Measurements from ENCODE around the gene TANGO6.
"Not testable (repeated sequence)": the region's sequence is repeated elsewhere in the genome, so short reads cannot be mapped to it uniquely, and the experiment has no call there.

TANGO6 gene

GRCh38 chr16:68980695-68981315 is 137.5 kb downstream of the TANGO6 start:
- no peaks in the 10 kb centered on the region for H3K27me3 ChIP-seq (ENCODE audit: control insufficient read depth in 5 of 5, insufficient read depth in 4 of 5, low read length in 5 of 5)
- peaks cover under 1 to 18% (median 8%) of the 10 kb centered on the region in 5 donors for H3K36me3 ChIP-seq (ENCODE audit: control insufficient read depth in 5 of 5, insufficient read depth in 5 of 5, low read length in 5 of 5)
- H3K4me3 ChIP-seq (ENCODE audit: low read depth in 1 of 5, low read length in 5 of 5), result no peak overlapping the region
- H3K9me3 ChIP-seq (ENCODE audit: control insufficient read depth in 5 of 5, low read length in 5 of 5), result no peaks in the 10 kb centered on the region
- no peak overlapping the region for H3K9ac ChIP-seq (ENCODE audit: low read length in 5 of 5)
- no peak overlapping the region for H3K27ac ChIP-seq (ENCODE audit: low read depth, low read length)
- no peaks in the 10 kb centered on the region for H3K4me1 ChIP-seq (ENCODE audit: control insufficient read depth in 5 of 5, insufficient read depth in 5 of 5, low read length in 5 of 5)

GRCh38 chr16:68981971-68982370 is 138.6 kb downstream of the TANGO6 start:
- Histone ChIP-seq H3K4me3 (ENCODE audit: low read depth in 1 of 5, low read length in 5 of 5) (no peak overlapping the region), H3K27me3 (ENCODE audit: control insufficient read depth in 5 of 5, insufficient read depth in 4 of 5, low read length in 5 of 5) (no peaks in the 10 kb centered on the region), H3K4me1 (ENCODE audit: control insufficient read depth in 5 of 5, insufficient read depth in 5 of 5, low read length in 5 of 5) (no peaks in the 10 kb centered on the region), H3K9me3 (ENCODE audit: control insufficient read depth in 5 of 5, low read length in 5 of 5) (no peaks in the 10 kb centered on the region), H3K9ac (ENCODE audit: low read length in 5 of 5) (no peak overlapping the region), H3K27ac (ENCODE audit: low read depth, low read length) (no peak overlapping the region), H3K36me3 (ENCODE audit: control insufficient read depth in 5 of 5, insufficient read depth in 5 of 5, low read length in 5 of 5) (peaks cover 0 to 10% (median 4%) of the 10 kb centered on the region in 5 donors)

- H3K36me3 ChIP-seq (ENCODE audit: control insufficient read depth in 5 of 5, insufficient read depth in 5 of 5, low read length in 5 of 5), result peaks cover 0 to 4% (median 2%) of the 10 kb centered on the region in 5 donors
- H3K4me3 ChIP-seq (ENCODE audit: low read depth in 1 of 5, low read length in 5 of 5), result no peak overlapping the region
- H3K4me1 ChIP-seq (ENCODE audit: control insufficient read depth in 5 of 5, insufficient read depth in 5 of 5, low read length in 5 of 5), result no peaks in the 10 kb centered on the region
- no peak overlapping the region for H3K9ac ChIP-seq (ENCODE audit: low read length in 5 of 5)
- H3K27me3 ChIP-seq (ENCODE audit: control insufficient read depth in 5 of 5, insufficient read depth in 4 of 5, low read length in 5 of 5), result no peaks in the 10 kb centered on the region
- H3K27ac ChIP-seq (ENCODE audit: low read depth, low read length), result no peak overlapping the region
- H3K9me3 ChIP-seq (ENCODE audit: control insufficient read depth in 5 of 5, low read length in 5 of 5), result no peaks in the 10 kb centered on the region
These were observed 141.1 kb downstream of the TANGO6 start for GRCh38 chr16:68984467-68984866.

GRCh38 chr16:68985268-68985667 is 141.9 kb downstream of the TANGO6 start:
- Histone ChIP-seq H3K4me1 (ENCODE audit: control insufficient read depth in 5 of 5, insufficient read depth in 5 of 5, low read length in 5 of 5) (no peaks in the 10 kb centered on the region), H3K27me3 (ENCODE audit: control insufficient read depth in 5 of 5, insufficient read depth in 4 of 5, low read length in 5 of 5) (no peaks in the 10 kb centered on the region), H3K36me3 (ENCODE audit: control insufficient read depth in 5 of 5, insufficient read depth in 5 of 5, low read length in 5 of 5) (peaks cover 0 to 4% (median 2%) of the 10 kb centered on the region in 5 donors), H3K27ac (ENCODE audit: low read depth, low read length) (no peak overlapping the region), H3K9me3 (ENCODE audit: control insufficient read depth in 5 of 5, low read length in 5 of 5) (no peaks in the 10 kb centered on the region), H3K4me3 (ENCODE audit: low read depth in 1 of 5, low read length in 5 of 5) (no peak overlapping the region), H3K9ac (ENCODE audit: low read length in 5 of 5) (no peak overlapping the region)

GRCh38 chr16:68985855-68986254 is 142.5 kb downstream of the TANGO6 start:
- H3K27me3 ChIP-seq (ENCODE audit: control insufficient read depth in 5 of 5, insufficient read depth in 4 of 5, low read length in 5 of 5), result no peaks in the 10 kb centered on the region
- no peaks in the 10 kb centered on the region for H3K4me1 ChIP-seq (ENCODE audit: control insufficient read depth in 5 of 5, insufficient read depth in 5 of 5, low read length in 5 of 5)
- H3K9me3 ChIP-seq (ENCODE audit: control insufficient read depth in 5 of 5, low read length in 5 of 5), result no peaks in the 10 kb centered on the region
- H3K9ac ChIP-seq (ENCODE audit: low read length in 5 of 5), result no peak overlapping the region
- no peak overlapping the region for H3K27ac ChIP-seq (ENCODE audit: low read depth, low read length)
- peaks cover 0 to 4% (median 2%) of the 10 kb centered on the region in 5 donors for H3K36me3 ChIP-seq (ENCODE audit: control insufficient read depth in 5 of 5, insufficient read depth in 5 of 5, low read length in 5 of 5)
- no peak overlapping the region for H3K4me3 ChIP-seq (ENCODE audit: low read depth in 1 of 5, low read length in 5 of 5)

GRCh38 chr16:68987734-68988457 is 144.6 kb downstream of the TANGO6 start:
- H3K27ac ChIP-seq (ENCODE audit: low read depth, low read length), result no peak overlapping the region
- H3K4me1 ChIP-seq (ENCODE audit: control insufficient read depth in 5 of 5, insufficient read depth in 5 of 5, low read length in 5 of 5), result no peaks in the 10 kb centered on the region

GRCh38 chr16:68990172-68990845 is 147.0 kb downstream of the TANGO6 start:
- not testable (repeated sequence) for H3K27ac ChIP-seq (ENCODE audit: low read depth, low read length); H3K36me3 ChIP-seq (ENCODE audit: control insufficient read depth in 5 of 5, insufficient read depth in 5 of 5, low read length in 5 of 5); H3K4me3 ChIP-seq (ENCODE audit: low read depth in 1 of 5, low read length in 5 of 5); H3K27me3 ChIP-seq (ENCODE audit: control insufficient read depth in 5 of 5, insufficient read depth in 4 of 5, low read length in 5 of 5); H3K9me3 ChIP-seq (ENCODE audit: control insufficient read depth in 5 of 5, low read length in 5 of 5); H3K4me1 ChIP-seq (ENCODE audit: control insufficient read depth in 5 of 5, insufficient read depth in 5 of 5, low read length in 5 of 5); H3K9ac ChIP-seq (ENCODE audit: low read length in 5 of 5)

More at GRCh38 chr16:68987734-68988457, 144.6 kb downstream of the TANGO6 start:
- Histone ChIP-seq H3K36me3 (ENCODE audit: control insufficient read depth in 5 of 5, insufficient read depth in 5 of 5, low read length in 5 of 5) (peaks cover 0 to 4% (median 2%) of the 10 kb centered on the region in 5 donors), H3K4me3 (ENCODE audit: low read depth in 1 of 5, low read length in 5 of 5) (no peak overlapping the region), H3K27me3 (ENCODE audit: control insufficient read depth in 5 of 5, insufficient read depth in 4 of 5, low read length in 5 of 5) (no peaks in the 10 kb centered on the region), H3K9me3 (ENCODE audit: control insufficient read depth in 5 of 5, low read length in 5 of 5) (no peaks in the 10 kb centered on the region), H3K9ac (ENCODE audit: low read length in 5 of 5) (no peak overlapping the region)

GRCh38 chr16:68991075-68991474 is 147.7 kb downstream of the TANGO6 start:
- no peak overlapping the region for H3K9ac ChIP-seq (ENCODE audit: low read length in 5 of 5)
- peaks cover 0 to 7% (median 0%) of the 10 kb centered on the region in 5 donors for H3K4me1 ChIP-seq (ENCODE audit: control insufficient read depth in 5 of 5, insufficient read depth in 5 of 5, low read length in 5 of 5)
- H3K9me3 ChIP-seq (ENCODE audit: control insufficient read depth in 5 of 5, low read length in 5 of 5), result no peaks in the 10 kb centered on the region
- no peak overlapping the region for H3K4me3 ChIP-seq (ENCODE audit: low read depth in 1 of 5, low read length in 5 of 5)
- no peaks in the 10 kb centered on the region for H3K27me3 ChIP-seq (ENCODE audit: control insufficient read depth in 5 of 5, insufficient read depth in 4 of 5, low read length in 5 of 5)
- no peak overlapping the region for H3K27ac ChIP-seq (ENCODE audit: low read depth, low read length)
- peaks cover 0 to 3% (median 0%) of the 10 kb centered on the region in 5 donors for H3K36me3 ChIP-seq (ENCODE audit: control insufficient read depth in 5 of 5, insufficient read depth in 5 of 5, low read length in 5 of 5)

- Histone ChIP-seq H3K36me3 (ENCODE audit: control insufficient read depth in 5 of 5, insufficient read depth in 5 of 5, low read length in 5 of 5) (peaks cover 0 to 3% (median 0%) of the 10 kb centered on the region in 5 donors), H3K4me1 (ENCODE audit: control insufficient read depth in 5 of 5, insufficient read depth in 5 of 5, low read length in 5 of 5) (peaks cover 0 to 10% (median 0%) of the 10 kb centered on the region in 5 donors), H3K27me3 (ENCODE audit: control insufficient read depth in 5 of 5, insufficient read depth in 4 of 5, low read length in 5 of 5) (no peaks in the 10 kb centered on the region), H3K27ac (ENCODE audit: low read depth, low read length) (no peak overlapping the region), H3K4me3 (ENCODE audit: low read depth in 1 of 5, low read length in 5 of 5) (no peak overlapping the region), H3K9ac (ENCODE audit: low read length in 5 of 5) (no peak overlapping the region), H3K9me3 (ENCODE audit: control insufficient read depth in 5 of 5, low read length in 5 of 5) (no peaks in the 10 kb centered on the region)
These were observed 149.2 kb downstream of the TANGO6 start for GRCh38 chr16:68992521-68992920.

GRCh38 chr16:68993456-68993855 is 150.1 kb downstream of the TANGO6 start:
- no peaks in the 10 kb centered on the region for H3K27me3 ChIP-seq (ENCODE audit: control insufficient read depth in 5 of 5, insufficient read depth in 4 of 5, low read length in 5 of 5)
- no peak overlapping the region for H3K27ac ChIP-seq (ENCODE audit: low read depth, low read length)
- H3K36me3 ChIP-seq (ENCODE audit: control insufficient read depth in 5 of 5, insufficient read depth in 5 of 5, low read length in 5 of 5), result peaks cover 0 to 3% (median 0%) of the 10 kb centered on the region in 5 donors
- H3K9me3 ChIP-seq (ENCODE audit: control insufficient read depth in 5 of 5, low read length in 5 of 5), result no peaks in the 10 kb centered on the region
- peaks cover 0 to 10% (median 0%) of the 10 kb centered on the region in 5 donors for H3K4me1 ChIP-seq (ENCODE audit: control insufficient read depth in 5 of 5, insufficient read depth in 5 of 5, low read length in 5 of 5)
- no peak overlapping the region for H3K9ac ChIP-seq (ENCODE audit: low read length in 5 of 5)
- no peak overlapping the region for H3K4me3 ChIP-seq (ENCODE audit: low read depth in 1 of 5, low read length in 5 of 5)

Data from subcutaneous abdominal adipose tissue (tissue), 5 donors.